ENCODE results near the gene TUT7. TPM values are rescaled to one million over a fixed set of nuclear protein-coding genes. Genes with fewer than 3 reads are reported as not detected.

TUT7 gene
- total RNA-seq, 2 experiments from 2014 or later = 32.0 to 33.6 TPM

- no peak overlapping the region for H3K4me3 Mint-ChIP-seq
- ChIA-PET CTCF (interaction anchor here (1.1 to 2.0 kb wide), 3 partner anchors 14 to 29 kb away, joined by 3 to 5 read pairs (median 4); no protein-coding TSS in a partner anchor), POLR2A (no interaction called here)
- no peaks in the 10 kb centered on the region for H3K4me1 Mint-ChIP-seq (ENCODE audit: low read depth)
- no peak for DNase-seq
- H3K9me3 Mint-ChIP-seq = no peaks in the 10 kb centered on the region
- intact Hi-C loops (cut with micrococcal nuclease) = no loop called here
- no peak overlapping the region for H3K27ac Mint-ChIP-seq
- H3K27me3 Mint-ChIP-seq = no peaks in the 10 kb centered on the region
- ATAC-seq = no peak
- H3K36me3 Mint-ChIP-seq (ENCODE audit: low read depth) = peaks cover 33% of the 10 kb centered on the region
- TF ChIP-seq CTCF (IDR thresholded peaks at IDR 0.05) = no peak
Measured at GRCh38 chr9:86262492-86262891, 91.7 kb downstream of the TUT7 start.

GRCh38 chr9:86259557-86259956 lies 94.7 kb downstream of the TUT7 start, which contains the start of gene C9orf153:
Gene C9orf153 (minus strand): TSS chr9:86259657. CDS start chr9:86229603, 30,054 bp downstream.
- Mint-ChIP-seq H3K36me3 (ENCODE audit: low read depth) (peaks cover 23% of the 10 kb centered on the region), H3K27ac (no peak within 1 kb of the TSS), H3K4me1 (ENCODE audit: low read depth) (no peaks in the 10 kb centered on the region), H3K4me3 (no peak within 1 kb of the TSS), H3K27me3 (no peaks in the 10 kb centered on the region), H3K9me3 (no peaks in the 10 kb centered on the region)
- no peak for TF ChIP-seq CTCF (IDR thresholded peaks at IDR 0.05)
- intact Hi-C loops (cut with micrococcal nuclease) = no loop called here
- no peak for DNase-seq
- ChIA-PET POLR2A (no interaction called here), CTCF (no interaction called here)
- ATAC-seq = no peak

GRCh38 chr9:86257391-86257790 lies 96.8 kb downstream of the TUT7 start:
- Mint-ChIP-seq H3K4me3 (no peak overlapping the region), H3K27ac (no peak overlapping the region), H3K9me3 (peaks cover 8% of the 10 kb centered on the region), H3K36me3 (ENCODE audit: low read depth) (peaks cover 7% of the 10 kb centered on the region), H3K27me3 (no peaks in the 10 kb centered on the region), H3K4me1 (ENCODE audit: low read depth) (no peaks in the 10 kb centered on the region)
- no peak for TF ChIP-seq CTCF (IDR thresholded peaks at IDR 0.05)
- intact Hi-C loops (cut with micrococcal nuclease) = no loop called here
- ChIA-PET CTCF (interaction anchor here (2.4 kb wide), 1 partner anchor 55 kb away, joined by 7 read pairs; no protein-coding TSS in a partner anchor), POLR2A (interaction anchor here (0.8 kb wide), 1 partner anchor 9 kb away, joined by 3 read pairs; no protein-coding TSS in a partner anchor)
- DNase-seq (no peak), ATAC-seq (no peak)

GRCh38 chr9:86256653-86257052 lies 97.6 kb downstream of the TUT7 start:
- POLR2A ChIA-PET = no interaction called here
- no peak overlapping the region for H3K4me3 Mint-ChIP-seq
- H3K4me1 Mint-ChIP-seq (ENCODE audit: low read depth) = no peaks in the 10 kb centered on the region
- no peak for DNase-seq
- no peak for TF ChIP-seq CTCF (IDR thresholded peaks at IDR 0.05)
- no peaks in the 10 kb centered on the region for H3K27me3 Mint-ChIP-seq
- no peak overlapping the region for H3K27ac Mint-ChIP-seq
- no peak for ATAC-seq
- CTCF ChIA-PET = interaction anchor here (2.4 kb wide), 1 partner anchor 54 kb away, joined by 7 read pairs; no protein-coding TSS in a partner anchor
- intact Hi-C loops (cut with micrococcal nuclease) = no loop called here
- peaks cover 8% of the 10 kb centered on the region for H3K9me3 Mint-ChIP-seq
- peaks cover 4% of the 10 kb centered on the region for H3K36me3 Mint-ChIP-seq (ENCODE audit: low read depth)

- peaks cover 2% of the 10 kb centered on the region for H3K36me3 Mint-ChIP-seq (ENCODE audit: low read depth)
- ChIA-PET POLR2A (no interaction called here), CTCF (no interaction called here)
- no peaks in the 10 kb centered on the region for H3K27me3 Mint-ChIP-seq
- no peak for TF ChIP-seq CTCF (IDR thresholded peaks at IDR 0.05)
- ATAC-seq (no peak), DNase-seq (no peak)
- H3K9me3 Mint-ChIP-seq = peaks cover 8% of the 10 kb centered on the region
- no peak overlapping the region for H3K4me3 Mint-ChIP-seq
- H3K4me1 Mint-ChIP-seq (ENCODE audit: low read depth) = no peaks in the 10 kb centered on the region
- intact Hi-C loops (cut with micrococcal nuclease) = no loop called here
- no peak overlapping the region for H3K27ac Mint-ChIP-seq
Measured at GRCh38 chr9:86253577-86253976, 100.6 kb downstream of the TUT7 start.
